EL (cell line): ENCODE data around the gene ZNF699.
"Not testable (repeated sequence)": the region's sequence is repeated elsewhere in the genome, so short reads cannot be mapped to it uniquely, and the experiment has no call there.

Experiments
- DNase-seq: peaks from one replicate; pipeline ENCODE4 v3.0.0-alpha.2; 2016

The ZNF699 gene

DNA sequence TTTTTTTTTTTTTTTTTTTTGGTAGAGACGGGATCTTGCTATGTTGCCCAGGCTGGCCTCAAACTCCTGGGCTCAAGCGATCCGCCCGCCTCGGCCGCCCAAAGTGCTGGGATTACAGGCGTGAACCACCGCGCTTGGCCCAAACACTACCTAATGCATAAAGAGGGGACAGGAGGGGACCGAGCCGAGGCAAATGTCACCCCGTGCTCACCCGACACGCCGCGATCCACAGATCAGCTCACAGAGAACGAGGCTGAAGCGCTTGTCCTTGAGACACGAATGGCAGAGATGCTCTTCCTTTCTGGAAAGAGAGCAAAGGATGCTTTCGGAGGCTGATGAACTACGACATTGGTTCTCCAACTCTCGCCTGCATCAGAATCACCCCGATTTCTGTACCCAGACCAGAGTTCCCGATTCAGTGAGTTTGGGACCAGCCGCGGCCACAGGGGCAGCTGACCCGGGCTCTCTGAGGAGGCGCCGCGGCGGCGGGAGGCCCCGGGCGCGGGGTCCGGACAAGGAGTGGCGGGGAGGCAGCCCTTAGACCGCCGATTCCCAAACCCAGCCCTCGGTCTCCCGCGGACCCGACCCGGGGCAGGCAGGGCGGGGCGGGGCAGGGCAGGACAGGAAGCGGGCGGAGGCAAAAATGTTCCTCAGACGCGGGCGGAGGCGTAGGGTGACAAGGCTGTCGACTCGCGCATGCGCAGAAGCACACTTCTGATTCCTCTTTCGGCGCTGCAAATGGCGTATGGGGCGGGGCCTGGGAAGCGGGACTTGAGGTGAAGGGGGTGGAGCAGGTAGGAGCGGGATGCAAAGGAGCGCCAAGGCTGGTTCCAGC is at the start of gene ZNF699:
Gene ZNF699, minus strand, starts transcription at position 700 of the 835 bp plus-strand sequence. CDS start 4,719 bp downstream, outside the sequence.
- peak; percentile 99 for DNase-seq

DNA sequence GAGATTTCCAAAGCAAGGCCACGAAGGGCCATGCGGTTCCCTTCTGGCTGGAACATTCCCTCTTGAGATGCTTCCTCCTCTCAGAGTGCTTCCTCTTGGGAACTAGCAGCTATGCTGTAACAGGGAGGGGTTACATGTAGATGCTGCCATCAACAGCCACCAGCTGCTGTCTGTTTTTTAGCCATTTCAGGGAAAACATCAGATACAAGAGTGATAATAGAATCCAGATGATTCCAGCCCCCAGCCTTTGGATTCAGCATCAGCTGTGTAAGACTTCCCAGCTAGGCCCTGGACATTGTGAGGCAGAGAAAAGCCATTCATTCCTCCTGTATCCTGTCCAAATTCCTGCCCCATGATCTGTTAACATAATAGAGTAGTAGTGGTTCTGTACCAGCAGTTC is 45.0 kb upstream of the ZNF699 start:
- DNase-seq, result no peak

DNA sequence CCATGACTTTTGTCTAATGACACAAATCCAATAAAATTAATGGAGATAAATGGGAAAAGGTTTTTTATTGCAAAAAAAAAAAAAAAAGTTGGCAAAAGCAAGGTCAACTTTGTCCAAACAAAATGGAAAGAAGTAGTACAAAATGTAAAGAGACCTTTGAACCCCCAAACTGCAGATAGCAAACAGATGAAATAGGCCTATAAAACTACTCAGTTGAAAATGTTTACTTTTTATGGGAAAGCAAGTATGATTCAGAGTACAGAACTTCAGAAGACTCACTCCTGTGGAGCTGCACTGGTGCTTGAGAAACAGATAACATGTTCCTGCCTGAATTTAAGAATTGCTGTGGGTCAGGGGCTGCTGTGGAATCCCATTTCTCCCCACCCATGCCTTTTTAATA is 43.4 kb upstream of the ZNF699 start:
- DNase-seq, result no peak

DNA sequence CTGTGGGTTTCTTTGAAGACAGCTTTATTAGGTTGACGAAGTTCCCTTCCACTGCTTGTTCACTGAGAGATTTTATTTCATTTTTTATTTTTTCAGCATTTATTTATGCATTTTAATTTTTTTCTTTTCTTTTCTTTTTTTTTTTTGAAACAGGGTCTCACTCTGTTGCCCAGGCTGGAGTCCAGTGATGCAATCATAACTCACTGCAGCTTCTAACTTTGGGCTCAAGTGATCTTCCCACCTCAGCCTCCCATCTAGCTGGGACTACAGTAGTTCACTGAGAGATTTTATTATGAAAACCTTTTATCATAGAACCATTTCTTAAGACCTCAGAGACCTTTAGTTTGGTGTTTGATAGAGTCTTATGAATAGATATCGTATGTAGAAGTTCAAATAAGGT is 42.9 kb upstream of the ZNF699 start:
- no peak for DNase-seq

DNA sequence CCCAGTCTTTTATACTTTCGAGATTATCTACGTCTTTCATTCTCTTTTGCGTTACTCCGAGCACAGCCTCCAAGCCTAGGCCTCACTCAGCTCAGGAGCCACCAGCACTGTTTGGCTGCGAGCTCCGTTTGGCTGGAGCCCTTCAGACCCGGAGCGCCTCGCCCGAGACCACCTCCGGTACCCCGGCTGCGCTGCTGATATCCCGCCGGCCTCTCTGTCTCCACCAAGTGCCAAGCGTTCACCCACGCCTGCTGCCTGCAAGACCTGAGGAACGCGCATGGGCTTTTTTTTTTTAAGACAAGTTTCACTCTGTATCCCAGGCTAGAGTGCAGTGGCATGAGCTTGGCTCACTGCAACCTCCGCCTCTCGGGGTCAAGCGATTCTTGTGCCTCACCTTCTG is 39.0 kb upstream of the ZNF699 start:
- no peak for DNase-seq

DNA sequence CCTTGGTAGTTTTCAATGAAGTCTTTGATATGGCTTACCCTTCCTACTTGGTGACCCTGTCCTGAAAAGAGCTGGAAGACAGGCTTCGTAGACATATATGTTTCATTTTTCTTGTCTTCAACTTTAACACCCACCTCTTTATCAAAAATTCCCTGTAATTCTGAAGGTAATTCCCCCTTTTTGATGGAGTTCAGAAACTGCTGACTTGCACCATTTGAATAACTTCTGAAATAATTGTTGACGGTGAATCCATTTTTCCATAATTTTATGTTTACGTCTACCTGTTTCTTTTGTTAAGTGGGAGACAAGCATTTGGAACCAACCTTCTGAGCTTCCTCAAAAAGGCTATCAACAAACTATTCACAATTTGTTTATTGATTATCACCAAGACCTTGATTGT is 38.6 kb upstream of the ZNF699 start:
- no peak for DNase-seq

DNA sequence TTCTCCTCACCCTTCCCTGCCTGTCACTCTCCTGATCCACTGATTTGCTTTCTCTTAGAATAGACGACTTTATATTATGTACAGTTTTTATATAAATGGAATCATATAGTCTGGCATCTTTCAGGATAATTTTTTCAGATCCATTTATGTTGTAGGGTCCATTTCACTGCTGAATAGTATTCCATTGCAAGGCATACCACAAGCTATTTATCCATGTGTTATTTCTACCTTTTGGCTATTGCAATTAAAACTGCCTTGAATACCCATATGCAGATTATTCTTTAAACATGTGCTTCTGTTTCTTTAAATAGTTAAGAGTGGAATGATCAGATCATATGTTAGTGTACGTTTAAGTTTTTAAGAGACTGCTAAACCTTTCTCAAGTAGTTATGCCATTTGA is 35.4 kb upstream of the ZNF699 start:
- DNase-seq, result no peak

DNA sequence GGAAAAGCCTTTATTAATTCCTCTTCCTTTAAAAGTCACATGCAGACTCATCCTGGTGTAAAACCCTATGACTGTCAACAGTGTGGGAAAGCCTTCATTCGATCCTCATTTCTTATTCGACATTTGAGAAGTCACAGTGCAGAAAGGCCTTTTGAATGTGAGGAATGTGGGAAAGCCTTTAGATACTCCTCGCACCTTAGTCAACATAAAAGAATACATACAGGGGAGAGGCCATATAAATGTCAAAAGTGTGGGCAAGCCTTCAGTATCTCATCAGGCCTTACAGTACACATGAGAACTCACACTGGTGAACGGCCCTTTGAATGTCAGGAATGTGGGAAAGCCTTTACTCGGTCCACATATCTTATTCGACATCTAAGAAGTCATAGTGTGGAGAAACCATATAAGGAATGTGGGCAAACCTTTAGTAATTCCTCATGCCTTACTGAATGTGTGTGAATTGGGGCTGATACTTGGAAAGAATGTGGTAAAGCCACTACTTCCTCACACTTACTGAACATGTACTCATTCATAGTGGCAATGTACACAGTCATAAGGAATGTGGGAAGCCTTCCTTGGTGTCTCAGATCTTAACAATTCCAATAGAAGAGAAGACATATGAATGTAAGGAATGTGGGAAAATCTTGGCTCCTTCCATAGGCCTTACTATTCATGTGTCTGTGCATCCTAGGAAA is 33.1 kb upstream of the ZNF699 start:
- DNase-seq, result no peak

DNA sequence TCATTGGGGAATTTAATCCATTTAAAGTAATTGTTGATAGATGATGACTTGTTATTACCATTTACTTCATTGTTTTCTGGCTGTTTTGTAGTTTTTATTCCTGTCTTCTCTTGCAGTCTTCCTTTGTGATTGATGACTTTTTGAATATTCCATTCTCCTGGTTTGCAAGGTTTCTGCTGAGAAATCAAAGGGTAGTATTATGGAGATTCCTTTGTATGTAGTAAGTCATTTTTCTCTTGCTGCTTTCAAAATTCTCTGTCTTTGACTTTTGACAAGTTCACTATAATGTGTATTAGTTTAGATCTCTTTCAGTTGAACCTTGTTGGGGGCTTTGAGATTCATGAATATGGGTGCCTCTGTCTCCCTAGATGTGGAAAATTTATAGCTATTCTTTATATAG is 20.4 kb upstream of the ZNF699 start:
- DNase-seq, result no peak

DNA sequence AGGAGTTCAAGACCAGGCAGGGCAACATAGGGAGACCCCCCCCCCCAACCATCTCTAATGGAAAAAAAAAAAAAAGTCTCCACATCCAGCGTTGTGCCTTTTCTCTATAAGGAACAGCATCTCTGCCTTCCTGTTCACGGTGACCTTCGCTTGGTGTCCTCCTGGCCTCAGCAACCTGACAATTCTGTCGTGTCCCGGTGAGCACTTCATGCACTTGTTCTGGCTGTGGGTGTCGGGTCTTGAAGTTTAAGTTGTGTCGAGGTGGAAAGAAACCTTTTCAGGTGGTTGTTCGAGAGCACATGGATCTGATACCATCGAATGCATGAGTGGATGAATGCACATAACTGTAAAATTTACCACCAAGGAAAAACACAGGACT is 14.9 kb upstream of the ZNF699 start:
- DNase-seq, result no peak

DNA sequence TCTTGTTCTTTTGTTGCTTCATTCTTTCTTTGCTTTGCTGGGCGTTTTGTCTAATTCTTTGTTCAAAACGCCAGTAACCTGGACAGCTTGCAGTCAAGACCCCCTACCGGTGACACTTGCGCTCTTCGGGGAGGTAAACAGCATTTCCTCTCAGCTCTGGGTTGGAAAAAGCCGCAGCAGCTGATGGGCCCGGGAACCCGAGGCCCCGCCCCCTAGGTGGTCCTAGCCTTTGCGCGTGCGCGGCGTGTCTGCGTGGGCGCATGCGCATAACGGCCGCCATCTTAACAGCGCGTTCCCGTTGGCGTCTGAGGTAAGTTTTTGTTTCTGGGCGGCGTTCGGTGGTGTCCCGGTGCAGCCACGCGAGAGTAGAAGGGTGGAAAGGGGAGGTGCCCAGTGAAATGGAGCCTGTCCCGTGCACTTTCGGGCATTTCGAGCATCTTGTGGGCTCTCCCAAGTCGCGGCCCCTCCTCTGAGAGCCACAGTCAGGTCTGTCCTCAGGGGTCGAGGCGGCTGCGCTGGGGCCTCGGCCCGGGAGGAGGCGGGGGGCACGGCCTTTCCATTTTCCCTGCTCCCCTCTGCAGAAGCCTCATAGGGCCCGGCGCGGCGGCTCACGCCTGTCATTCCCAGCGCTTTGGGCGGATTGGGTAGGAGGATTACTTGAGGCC is 14.4 kb upstream of the ZNF699 start, which contains the start of gene ZNF559:
Gene ZNF559, plus strand, starts transcription at position 261 of the 665 bp plus-strand sequence. CDS start 14,371 bp downstream, outside the sequence.
- DNase-seq, result peak; percentile 97

DNA sequence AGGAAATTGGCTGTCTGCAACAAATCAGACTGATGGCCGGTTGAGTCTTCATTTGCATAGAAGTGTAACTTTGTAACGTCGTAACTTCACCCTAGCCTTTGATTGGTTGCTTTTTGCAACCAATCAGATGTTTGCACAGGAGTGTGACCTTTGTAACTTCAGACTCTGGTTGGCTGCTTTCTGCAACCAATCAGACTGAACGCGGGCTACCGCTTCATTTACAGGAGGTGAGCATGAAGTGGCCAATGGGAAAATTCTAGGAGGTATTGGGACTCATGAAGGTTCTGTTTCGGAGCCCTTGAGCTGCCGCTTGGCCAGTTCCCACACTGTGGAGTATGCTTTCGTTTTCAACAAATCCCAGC is 13.9 kb upstream of the ZNF699 start:
- peak; percentile 82 for DNase-seq

DNA sequence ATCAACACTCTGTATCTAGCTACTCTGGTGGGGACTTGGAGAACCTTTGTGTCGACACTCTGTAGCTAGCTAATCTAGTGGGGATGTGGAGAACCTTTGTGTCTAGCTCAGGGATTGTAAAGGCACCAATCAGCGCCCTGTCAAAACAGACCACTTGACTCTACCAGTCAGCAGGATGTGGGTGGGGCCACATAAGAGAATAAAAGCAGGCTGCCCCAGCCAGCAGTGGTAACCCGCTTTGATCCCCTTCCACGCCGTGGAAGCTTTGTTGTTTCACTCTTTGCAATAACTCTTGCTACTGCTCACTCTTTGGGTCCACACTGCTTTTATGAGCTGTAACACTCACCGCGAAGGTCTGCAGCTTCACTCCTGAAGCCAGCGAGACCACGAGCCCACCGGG is 12.6 kb upstream of the ZNF699 start:
- DNase-seq, result not testable (repeated sequence)

DNA sequence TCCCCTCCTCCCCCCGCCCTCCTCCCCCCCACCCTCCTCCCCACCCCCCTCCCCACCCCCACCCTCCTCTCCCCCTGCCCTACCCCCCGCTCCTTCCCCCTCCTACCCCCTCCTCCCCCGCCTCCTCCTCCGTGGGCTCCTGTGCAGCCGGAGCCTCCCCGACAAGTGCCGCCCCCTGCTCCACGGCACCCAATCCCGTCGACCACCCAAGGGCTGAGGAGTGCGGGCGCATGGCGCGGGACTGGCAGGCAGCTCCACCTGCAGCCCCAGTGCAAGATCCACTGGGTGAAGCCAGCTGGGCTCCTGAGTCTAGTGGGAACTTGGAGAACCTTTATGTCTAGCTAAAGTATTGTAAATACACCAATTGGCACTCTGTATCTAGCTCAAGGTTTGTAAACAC is 12.1 kb upstream of the ZNF699 start:
- not testable (repeated sequence) for DNase-seq

DNA sequence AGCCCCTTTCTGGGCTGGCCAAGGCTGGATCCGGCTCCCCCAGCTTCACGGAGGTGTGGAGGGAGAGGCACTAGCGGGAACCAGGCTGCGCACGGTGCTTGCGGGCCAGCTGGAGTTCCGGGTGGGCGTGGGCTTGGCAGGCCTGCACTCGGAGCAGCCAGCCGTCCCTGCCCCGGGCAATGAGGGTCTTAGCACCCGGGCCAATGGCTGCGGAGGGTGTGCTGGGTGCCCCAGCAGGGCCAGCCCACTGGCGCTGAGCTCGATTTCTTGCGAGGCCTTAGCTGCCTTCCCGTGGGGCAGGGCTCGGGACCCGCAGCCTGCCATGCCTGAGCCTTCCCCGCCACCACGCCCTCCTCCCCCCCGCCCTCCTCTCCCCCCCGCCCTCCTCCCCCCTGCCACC is 11.7 kb upstream of the ZNF699 start:
- DNase-seq, result no peak

DNA sequence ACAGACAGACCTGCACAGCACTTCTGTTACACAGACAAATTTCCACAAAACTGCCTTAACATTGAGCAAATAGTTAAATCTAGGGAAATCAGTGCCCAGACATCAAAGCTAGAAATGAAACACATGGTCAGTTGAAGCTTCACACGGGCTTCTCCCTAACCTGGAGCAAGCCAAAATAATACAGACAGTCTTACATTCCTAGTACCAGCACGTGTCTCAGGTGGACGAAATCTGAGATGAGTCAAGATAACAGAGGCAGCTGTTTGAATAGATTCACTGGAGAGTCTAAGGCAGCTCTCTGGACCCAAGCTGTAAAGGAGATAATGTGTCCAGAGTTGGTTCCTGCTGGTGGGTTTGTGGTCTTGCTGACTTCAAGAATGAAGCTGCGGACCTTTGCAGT is 4.1 kb upstream of the ZNF699 start:
- DNase-seq, result no peak

DNA sequence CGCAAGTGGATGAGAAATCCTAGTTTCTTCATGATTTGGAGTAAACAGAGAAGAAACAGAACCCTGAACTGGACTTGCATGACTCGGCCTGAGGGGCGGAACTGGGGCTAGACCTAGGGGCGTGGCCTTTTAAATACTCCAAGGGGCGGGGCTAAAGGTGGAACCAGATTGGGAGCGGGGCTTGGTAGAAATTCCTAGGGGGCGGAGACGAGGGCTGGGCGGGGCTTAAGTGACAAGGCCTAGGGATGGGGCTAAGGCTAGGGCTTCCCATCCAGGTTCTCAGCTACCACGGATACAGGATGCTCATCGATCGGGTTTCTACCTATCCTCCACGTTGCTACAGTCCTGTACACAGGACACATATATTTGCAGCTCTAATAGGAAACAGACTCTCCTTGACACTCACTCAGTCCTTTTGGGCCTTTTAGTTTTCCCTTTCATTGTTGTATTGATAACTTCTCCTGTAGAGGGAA is 372 bp upstream of the ZNF699 start:
- peak; percentile 94 for DNase-seq

DNA sequence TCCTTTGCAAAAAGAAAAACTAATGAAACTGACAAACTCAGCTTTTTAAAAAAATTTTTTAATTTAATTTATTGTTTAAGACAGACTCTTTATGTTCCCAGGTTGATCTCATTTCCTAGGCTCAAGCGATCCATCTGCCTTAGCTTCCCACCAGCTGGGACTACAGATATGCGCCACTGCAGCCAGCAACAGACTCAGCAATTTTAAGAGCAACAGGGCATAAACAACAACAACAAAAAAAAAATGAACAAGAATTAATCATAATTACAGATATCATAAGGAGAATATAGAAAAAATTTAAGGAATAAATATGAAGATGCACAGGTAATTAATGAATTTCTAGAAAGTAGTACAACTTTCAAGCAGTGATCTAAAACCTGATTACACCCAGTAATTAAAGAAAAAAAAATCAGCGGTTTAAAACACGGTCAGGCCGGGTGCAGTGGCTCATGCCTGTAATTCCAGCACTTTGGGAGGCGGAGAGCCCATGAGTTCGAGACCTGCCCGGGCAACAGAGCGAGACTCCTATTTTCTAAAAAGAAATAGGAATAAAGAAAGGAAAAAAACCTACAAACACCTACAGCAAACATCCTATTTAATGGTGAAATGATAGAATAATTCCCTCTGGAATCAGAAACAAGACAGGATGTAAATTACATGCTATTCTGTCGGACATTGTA is 1.4 kb downstream of the ZNF699 start:
- DNase-seq, result peak; percentile 14

DNA sequence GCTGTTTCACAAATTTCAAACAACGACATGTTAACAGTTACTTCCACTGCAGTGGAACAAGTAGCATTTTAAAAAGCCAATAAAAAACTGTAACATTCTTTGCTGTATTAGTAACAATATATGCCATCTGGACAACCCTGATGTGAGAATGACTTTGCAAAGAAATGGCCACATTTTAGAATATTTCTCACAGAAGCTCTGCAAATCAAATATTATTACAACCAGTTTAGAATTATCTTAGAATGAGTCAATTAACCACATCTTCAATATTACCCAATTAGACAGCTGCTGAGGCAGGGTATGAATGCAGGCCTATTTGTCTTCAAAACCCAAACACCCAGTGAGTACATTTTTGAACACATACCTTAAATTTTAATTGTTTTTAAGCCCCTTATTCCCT is 3.2 kb downstream of the ZNF699 start:
- DNase-seq, result peak; percentile 91

DNA sequence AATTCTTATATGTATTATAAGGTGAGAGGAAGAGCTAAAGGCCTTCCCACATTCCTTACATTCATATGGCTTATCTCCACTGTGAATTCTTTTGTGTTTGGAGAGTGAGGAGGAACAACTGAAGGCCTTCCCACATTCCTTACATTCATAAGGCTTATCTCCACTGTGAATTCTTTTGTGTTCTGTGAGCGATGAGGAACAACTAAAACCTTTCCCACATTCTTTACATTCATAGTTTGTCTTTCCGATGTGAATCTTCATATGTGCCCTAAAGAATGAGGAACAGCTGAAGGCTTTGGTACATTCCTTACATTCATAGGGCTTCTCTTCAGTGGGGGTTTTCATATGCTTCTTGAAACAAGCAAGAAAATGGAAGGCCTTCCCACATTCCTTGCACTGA is 13.3 kb downstream of the ZNF699 start:
- peak; percentile 6 for DNase-seq

DNA sequence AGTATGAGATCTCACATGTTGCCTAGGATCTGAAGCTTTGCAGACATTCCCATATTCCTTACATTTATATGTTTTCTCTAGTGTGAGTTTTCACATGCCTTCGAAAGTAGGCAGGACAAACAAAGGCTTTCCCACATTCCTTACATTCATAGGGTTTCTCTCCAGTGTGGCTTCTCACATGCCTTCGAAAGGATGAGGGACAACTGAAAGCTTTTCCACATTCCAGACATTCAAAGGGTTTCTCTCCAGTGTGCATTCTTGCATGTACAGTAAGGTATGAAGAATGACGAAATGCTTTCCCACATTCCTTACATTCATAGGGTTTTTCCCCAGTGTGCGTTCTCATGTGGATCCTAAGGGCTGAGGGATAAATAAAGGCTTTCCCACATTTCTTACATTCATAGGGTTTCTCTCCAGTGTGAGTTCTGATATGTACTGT is 14.2 kb downstream of the ZNF699 start:
- peak; percentile 31 for DNase-seq

DNA sequence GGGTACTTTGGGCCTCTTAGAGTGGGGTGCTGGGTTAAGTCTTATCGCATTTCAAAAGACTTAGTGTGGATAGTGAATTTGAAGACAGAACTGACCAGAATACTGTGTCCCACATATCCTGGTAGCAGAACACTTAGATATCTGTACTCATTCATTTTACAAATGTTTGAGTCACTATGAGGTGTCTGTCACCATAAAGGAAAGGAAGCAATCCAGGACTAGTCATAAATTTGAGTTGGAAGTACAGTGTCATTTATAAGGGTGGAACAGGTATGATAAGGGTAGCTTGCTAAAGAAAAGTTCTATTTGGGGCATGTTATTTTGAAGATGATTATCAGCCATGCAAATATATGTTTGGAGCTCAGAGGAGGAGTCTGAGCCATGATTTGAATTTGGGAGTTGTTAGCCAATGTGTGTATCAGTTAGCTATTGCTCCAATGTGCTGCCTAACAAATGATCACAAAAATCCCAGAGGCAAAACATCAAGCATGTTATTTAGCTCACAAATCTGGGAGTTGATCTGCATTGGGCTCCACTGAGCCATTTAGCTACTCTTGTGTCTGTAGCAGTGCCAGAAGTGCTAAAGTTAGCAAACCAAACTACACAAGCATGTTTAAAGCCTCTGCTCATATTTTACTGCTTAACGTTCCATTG is 20.3 kb downstream of the ZNF699 start:
- DNase-seq, result no peak
